K562 (cell line): ENCODE measurements around the gene DHRS13. TPM values are rescaled to one million over a fixed set of nuclear protein-coding genes. Genes with fewer than 3 reads are reported as not detected.

Experiments used
- CHAMP1 ChIP-seq: fragments of 450-650 bp; IDR thresholded peaks from 2 replicates; pipeline ENCODE4 v1.6.1; 2016; ENCODE audit warnings: mild to moderate bottlenecking
- CLOCK ChIP-seq: fragments of 250-450 bp; sonication (Bioruptor Pico); IDR thresholded peaks from 2 replicates; pipeline ENCODE4 v1.4.0; 2020; ENCODE audit warnings: mild to moderate bottlenecking, moderate library complexity, borderline replicate concordance
- KDM2B ChIP-seq: fragments of 250-450 bp; sonication (Bioruptor Pico); IDR thresholded peaks from 2 replicates; pipeline ENCODE4 v1.8.0; 2021; ENCODE audit warnings: mild to moderate bottlenecking, moderate library complexity
- MGA ChIP-seq: fragments of 450-650 bp; IDR thresholded peaks from 2 replicates; pipeline ENCODE4 v1.6.1; 2016; ENCODE audit warnings: mild to moderate bottlenecking, moderate library complexity
- NBN ChIP-seq: fragments of 450-650 bp; IDR thresholded peaks from 2 replicates; pipeline ENCODE4 v1.6.1; 2016; ENCODE audit warnings: low read depth, mild to moderate bottlenecking
- SIN3B ChIP-seq: fragments of 450-650 bp; IDR thresholded peaks from 2 replicates; pipeline ENCODE4 v1.6.1; 2017; ENCODE audit warnings: low read depth, mild to moderate bottlenecking, moderate library complexity
- STAT5A ChIP-seq: IDR thresholded peaks from 2 replicates; pipeline ENCODE4 v1.6.1; 2012; ENCODE audit warnings: low read length, inconsistent platforms, borderline replicate concordance
- ZNF143 ChIP-seq: sonication (generic); formaldehyde crosslinking; IDR thresholded peaks from 2 replicates; pipeline ENCODE4 v1.9.0; 2022; ENCODE audit warnings: mild to moderate bottlenecking, missing genetic modification reagents
- ZNF551 ChIP-seq: fragments of 250-450 bp; sonication (Bioruptor Pico); IDR thresholded peaks from 2 replicates; pipeline ENCODE4 v1.5.0; 2021; ENCODE audit warnings: mild to moderate bottlenecking, moderate library complexity
- ZNF695 ChIP-seq: fragments of 450-650 bp; formaldehyde crosslinking; IDR thresholded peaks from 2 replicates; pipeline ENCODE4 v1.4.0; 2020; ENCODE audit warnings: mild to moderate bottlenecking, moderate library complexity
- polyA plus RNA-seq, 8 experiments: library from polyadenylated mRNA; depleted of rRNA in 4 of 8; stranded (reverse) in 5 of 8; unstranded in 3 of 8; fragments of >200 nt; fragmentation: Nextera tagmentation in 2 of 8; fragmentation: Illumina TruSeq in 1 of 8; extraction: Ambion mirVana in 2 of 8; extraction: Trizol in 1 of 8; gene quantifications; 2 replicates each; pipeline versions ENCODE4 v1.2.1 to v1.2.3, GENCODE V29; 2011 to 2014; ENCODE audit warnings: inconsistent platforms in 1 of 8, missing spikeins in 1 of 8
- total RNA-seq, 7 experiments: library from RNA; depleted of rRNA in 6 of 7; stranded (reverse); fragments of >200 nt in 6 of 7; fragmentation: Illumina TruSeq in 2 of 7; extraction: Trizol in 2 of 7; gene quantifications; 2 replicates each; pipeline versions ENCODE4 v1.2.1 to v1.2.3, GENCODE V29; 2011 to 2021; ENCODE audit warnings: low replicate concordance in 1 of 7

The DHRS13 gene
- total and polyA plus RNA-seq, 9 of the 15 experiments (the other 6 are each of a cell fraction or from before 2014, with no cell fraction given): 0.32 to 52.3 (median 34.3) TPM; not detected in 1

- TF ChIP-seq MGA (peak; percentile 68), KDM2B (CRISPR knock-in tag) (no peak), STAT5A (no peak; the same call in 1 of the 2 replicates), ZNF143 (peak; percentile 86), ZNF695 (CRISPR knock-in tag) (no peak), CLOCK (CRISPR knock-in tag) (no peak), SIN3B (peak; percentile 100), CHAMP1 (peak; percentile 58; the same call in 1 of the 2 replicates), NBN (no peak; the same call in 1 of the 2 replicates), ZNF551 (CRISPR knock-in tag) (no peak)
Measured at GRCh38 chr17:28854457-28855335, 48.2 kb downstream of the DHRS13 start, which contains the start of gene ERAL1 (continued).
